GM19023 (cell line): ENCODE results near the gene CPT1C.

Experiments used
- ATAC-seq: cut with Tn5 transposase; IDR thresholded peaks from one replicate; pipeline ENCODE4 v1.9.1; 2021; ENCODE audit warnings: mild to moderate bottlenecking, moderate library complexity; ENCODE audit not compliant: unreplicated experiment

Gene CPT1C

DNA sequence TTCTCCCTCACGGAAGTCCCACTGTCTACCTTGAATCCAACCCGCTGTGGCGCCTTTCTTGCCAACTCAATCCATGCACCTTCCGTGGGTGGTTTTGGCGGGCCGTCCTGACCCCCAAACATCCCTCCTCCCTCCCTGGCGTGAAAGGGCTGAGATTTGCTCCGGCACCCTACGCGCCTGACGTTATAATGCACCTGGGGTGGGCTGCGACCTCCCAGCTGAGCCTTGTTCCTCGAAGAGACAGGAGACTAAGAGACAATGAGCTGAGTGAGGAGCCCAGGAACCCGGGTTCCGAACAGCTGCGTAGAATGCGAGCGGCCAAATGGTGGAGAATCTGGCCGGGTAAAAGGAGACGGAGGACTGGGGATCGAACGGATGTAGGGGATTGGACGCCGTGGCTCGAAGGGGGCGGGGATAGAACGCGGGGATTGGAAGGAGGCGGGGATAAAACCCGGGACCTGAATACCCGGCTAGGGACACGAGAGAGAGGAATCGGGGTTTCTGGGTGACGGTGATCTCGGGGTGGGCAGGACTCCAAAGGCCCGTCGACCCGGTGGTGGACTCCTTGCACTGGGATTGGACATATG lies at the start of gene CPT1C:
TSS of gene CPT1C (plus strand) at position 461 of the 587 bp plus-strand sequence. CDS start 1,137 bp downstream, outside the sequence.
- no peak for ATAC-seq

DNA sequence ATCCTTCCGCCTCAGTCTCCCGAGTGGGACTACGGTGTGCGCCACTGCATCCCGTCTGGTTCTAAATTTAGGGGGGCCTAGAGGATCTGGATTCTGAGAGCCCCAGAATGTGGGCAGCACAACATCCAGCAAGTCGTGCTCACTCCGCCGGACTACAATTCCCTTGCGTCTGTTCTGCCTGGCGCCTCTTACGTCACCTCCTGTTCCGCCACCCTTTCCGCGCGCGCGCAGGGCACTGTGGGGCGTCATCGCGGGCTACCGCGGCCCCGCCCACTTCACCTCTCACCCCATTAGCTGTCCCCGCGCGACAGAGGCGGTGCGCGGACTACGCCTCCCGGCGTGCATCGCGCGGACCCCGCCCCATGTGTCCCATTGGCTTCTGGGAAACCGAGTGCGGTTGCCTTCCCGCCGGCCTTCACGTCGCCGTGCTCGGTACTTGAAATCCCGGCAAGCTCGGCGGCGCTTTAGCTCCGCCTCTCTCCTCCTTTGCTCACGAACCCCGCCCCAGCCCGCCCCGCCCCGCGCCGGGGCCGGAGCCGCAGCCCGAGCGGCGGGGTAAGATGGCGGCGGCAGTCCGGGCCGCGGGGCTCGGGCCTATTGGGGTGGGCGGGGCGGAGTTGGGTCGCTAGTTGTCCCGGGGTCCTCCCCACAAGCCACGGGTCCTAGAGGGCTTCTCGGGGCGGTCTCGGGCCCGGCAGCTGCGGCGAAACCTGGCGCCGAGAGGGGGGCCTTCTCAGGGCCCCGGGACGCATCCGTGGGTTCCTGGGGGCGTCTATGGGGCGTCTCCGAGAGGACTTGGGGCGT lies 49.0 kb upstream of the CPT1C start, which contains the start of gene SCAF1:
TSS of gene SCAF1 (plus strand) at position 522 of the 804 bp plus-strand sequence. CDS start 2,818 bp downstream, outside the sequence.
- ATAC-seq = peak; percentile 52

DNA sequence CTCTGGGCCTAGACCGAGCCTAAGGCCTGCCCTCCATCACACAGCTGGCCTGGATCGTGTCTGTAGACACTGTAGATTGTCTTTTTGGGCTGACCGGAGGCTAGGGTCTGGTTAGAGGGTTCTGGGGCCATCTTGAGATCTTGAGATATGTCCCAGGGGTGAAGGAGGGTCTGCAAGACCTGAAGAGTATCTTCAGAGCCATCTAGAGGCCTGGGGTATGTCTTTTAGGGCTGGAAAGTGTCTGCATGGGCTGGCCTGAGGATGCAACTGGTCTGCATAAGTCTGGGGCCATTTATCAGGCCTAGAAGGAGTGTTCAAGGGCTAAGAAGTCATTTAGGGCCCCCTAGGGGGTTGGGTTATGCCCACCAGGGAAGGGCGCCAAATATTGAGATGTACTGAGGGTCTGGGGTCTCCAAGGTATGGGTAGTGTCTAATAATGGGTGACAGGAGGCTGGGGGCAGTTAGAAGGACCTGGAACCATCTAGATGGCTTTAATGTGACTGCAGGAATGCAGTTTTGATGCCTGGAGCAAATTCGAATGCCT lies 48.4 kb upstream of the CPT1C start:
- ATAC-seq = no peak

DNA sequence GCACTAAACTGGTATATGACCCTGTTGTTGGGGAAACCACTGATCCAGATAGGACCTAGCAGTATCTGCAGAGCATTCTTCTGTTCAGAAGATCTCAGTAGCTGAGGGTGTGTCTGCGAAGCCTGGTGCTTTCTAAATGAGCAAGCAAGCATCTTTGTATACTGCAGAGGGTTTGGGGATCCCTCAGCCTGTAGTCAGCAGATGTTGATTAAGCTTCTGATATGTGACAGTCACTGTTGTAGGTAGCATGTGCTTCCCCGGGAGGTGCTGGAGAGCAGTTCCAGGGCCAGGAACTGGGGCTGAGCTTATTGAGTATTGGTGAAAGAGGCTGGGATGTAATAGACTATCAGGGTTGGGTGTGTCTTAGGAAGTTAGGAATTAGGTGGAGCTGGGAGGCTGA lies 47.5 kb upstream of the CPT1C start:
- no peak for ATAC-seq

DNA sequence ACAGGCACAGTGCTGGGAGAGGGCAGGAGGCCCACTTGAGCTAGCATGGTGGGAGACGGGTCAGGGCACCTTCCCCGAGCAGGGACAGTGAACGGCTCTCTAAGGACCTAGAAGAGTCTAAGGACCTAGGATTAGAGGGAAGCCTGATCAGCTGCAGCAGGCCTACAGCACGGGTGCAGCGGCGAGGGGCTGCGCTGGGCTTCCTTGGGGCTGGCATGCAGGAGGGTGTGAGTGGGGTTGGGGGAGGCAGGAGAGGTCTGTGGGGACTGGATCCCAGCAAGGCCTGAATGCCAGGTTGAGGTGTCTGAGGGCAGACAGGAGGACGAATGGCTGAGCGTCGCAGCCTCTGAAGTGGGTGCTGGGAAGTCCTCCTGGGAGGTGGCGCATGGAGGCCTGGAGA lies 45.3 kb upstream of the CPT1C start:
- no peak for ATAC-seq

DNA sequence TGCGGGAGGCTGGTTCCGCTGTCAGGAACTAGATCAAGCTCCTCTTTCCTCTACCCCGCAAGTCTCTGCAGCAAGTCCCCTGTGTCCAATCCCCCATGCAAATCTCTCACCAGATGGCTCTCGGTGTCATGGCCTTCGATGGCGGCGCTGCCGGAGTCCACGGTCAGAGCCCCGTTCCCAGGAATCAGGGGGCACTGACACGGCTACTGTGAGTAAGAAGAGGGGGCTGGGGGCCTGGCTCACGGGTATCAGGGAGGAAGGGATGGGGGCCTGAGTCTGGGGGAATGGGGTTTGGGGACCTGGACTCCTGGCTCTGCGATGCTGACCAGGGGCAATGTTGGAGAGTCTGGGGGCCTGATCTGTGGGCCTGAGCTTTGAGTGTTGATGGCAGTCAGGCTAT lies 44.9 kb upstream of the CPT1C start:
- no peak for ATAC-seq

DNA sequence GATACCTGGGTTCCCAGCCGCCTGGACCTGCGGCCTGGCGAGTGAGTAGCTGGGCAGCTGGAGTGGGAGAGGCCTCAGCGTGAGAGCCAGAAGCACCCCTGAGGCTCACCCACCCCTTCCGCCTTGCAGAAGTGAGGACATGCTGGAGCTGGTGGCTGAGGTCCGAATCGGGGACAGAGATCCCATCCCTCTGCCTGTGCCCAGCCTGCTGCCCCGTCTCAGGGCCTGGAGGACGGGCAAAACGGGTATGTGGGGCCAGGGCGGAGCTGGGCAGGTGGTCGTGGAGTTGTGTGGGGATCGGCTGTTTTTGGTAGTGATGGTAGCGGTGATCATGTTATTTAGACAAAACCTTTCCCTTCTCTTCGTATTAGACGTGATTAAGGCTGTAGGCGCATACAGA lies 44.3 kb upstream of the CPT1C start:
- ATAC-seq = no peak

DNA sequence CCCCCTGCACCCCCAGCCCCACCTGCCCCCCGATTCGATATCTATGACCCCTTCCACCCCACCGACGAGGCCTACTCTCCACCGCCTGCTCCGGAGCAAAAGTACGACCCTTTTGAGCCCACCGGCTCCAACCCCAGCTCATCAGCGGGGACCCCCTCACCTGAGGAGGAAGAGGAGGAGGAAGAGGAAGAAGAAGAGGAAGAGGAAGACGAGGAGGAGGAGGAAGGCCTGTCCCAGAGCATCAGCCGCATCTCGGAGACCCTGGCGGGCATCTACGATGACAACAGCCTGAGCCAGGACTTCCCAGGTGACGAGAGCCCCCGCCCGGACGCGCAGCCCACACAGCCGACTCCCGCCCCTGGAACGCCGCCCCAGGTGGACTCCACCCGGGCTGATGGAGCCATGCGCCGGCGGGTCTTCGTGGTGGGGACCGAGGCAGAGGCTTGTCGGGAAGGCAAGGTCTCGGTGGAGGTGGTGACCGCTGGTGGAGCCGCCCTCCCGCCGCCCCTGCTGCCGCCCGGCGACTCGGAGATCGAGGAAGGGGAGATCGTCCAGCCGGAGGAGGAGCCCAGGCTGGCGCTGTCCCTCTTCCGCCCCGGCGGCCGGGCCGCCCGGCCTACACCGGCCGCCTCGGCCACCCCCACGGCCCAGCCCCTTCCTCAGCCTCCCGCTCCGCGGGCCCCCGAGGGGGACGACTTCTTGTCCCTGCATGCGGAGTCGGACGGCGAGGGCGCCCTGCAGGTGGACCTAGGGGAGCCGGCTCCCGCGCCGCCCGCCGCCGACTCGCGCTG lies 39.7 kb upstream of the CPT1C start:
- ATAC-seq = no peak

DNA sequence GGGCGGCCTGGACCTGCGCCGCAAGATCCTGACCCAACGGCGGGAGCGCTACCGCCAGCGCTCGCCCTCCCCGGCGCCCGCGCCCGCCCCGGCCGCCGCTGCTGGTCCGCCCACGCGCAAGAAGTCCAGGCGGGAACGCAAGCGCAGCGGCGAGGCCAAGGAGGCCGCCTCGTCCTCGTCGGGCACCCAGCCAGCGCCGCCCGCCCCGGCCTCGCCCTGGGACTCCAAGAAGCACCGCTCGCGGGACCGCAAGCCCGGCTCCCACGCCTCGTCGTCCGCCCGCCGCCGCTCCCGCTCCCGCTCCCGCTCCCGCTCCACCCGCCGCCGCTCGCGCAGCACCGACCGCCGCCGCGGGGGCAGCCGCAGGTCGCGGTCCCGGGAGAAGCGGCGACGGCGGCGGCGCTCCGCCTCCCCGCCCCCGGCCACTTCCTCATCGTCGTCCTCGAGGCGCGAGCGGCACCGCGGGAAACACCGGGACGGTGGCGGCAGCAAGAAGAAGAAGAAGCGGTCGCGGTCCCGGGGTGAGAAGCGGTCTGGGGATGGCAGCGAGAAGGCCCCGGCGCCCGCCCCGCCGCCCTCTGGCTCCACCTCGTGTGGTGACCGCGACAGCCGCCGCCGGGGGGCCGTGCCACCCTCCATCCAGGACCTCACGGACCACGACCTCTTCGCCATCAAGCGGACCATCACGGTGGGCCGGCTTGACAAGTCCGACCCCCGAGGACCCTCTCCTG lies 38.9 kb upstream of the CPT1C start:
- no peak for ATAC-seq

DNA sequence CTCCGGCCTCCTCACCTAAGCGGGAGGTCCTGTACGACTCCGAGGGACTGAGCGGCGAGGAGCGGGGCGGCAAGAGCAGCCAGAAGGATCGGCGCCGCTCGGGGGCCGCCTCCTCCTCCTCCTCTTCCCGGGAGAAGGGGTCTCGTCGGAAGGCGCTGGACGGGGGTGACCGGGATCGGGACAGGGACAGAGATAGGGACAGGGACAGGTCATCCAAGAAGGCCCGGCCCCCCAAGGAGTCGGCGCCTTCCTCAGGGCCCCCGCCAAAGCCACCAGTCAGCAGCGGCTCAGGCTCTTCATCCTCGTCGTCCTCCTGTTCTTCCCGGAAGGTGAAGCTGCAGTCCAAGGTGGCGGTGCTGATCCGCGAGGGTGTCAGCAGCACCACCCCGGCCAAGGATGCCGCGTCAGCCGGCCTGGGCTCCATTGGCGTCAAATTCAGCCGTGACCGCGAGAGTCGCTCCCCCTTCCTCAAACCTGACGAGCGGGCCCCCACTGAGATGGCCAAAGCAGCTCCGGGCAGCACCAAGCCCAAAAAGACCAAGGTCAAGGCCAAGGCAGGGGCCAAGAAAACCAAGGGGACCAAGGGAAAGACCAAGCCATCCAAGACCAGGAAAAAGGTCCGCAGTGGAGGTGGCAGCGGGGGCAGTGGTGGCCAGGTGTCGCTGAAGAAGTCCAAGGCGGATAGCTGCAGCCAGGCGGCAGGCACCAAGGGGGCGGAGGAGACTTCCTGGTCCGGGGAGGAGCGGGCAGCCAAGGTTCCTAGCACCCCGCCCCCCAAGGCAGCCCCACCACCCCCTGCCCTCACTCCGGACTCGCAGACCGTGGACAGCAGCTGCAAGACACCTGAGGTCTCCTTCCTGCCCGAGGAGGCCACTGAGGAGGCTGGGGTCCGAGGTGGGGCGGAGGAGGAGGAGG lies 38.1 kb upstream of the CPT1C start:
- ATAC-seq = no peak

DNA sequence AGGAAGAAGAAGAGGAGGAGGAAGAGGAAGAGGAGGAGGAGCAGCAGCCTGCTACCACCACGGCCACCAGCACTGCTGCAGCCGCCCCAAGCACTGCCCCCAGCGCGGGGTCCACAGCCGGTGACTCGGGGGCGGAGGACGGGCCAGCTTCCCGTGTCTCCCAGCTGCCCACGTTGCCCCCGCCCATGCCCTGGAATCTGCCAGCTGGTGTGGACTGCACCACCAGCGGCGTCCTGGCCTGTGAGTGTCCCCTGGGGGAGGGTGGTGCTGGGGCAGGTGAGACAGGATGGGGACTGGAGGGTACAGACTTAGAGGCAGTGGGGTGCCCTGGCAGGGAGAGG lies 37.5 kb upstream of the CPT1C start:
- no peak for ATAC-seq

DNA sequence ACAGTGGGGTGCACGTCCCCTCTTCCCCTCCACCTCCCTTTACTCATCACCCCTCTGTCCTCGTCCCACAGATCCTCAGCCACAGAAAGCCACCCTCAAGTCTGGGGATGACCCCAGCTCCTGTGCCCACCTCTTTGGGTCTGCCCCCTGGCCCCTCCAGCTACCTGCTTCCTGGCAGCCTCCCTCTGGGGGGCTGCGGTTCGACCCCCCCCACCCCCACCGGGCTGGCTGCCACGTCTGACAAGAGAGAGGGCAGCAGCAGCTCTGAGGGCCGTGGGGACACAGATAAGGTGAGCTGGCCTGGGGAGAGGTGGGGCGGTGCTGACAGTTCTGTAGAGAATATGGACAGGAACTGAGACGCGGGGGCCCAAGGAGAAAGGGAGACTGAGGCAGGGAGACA lies 36.3 kb upstream of the CPT1C start:
- ATAC-seq = no peak

DNA sequence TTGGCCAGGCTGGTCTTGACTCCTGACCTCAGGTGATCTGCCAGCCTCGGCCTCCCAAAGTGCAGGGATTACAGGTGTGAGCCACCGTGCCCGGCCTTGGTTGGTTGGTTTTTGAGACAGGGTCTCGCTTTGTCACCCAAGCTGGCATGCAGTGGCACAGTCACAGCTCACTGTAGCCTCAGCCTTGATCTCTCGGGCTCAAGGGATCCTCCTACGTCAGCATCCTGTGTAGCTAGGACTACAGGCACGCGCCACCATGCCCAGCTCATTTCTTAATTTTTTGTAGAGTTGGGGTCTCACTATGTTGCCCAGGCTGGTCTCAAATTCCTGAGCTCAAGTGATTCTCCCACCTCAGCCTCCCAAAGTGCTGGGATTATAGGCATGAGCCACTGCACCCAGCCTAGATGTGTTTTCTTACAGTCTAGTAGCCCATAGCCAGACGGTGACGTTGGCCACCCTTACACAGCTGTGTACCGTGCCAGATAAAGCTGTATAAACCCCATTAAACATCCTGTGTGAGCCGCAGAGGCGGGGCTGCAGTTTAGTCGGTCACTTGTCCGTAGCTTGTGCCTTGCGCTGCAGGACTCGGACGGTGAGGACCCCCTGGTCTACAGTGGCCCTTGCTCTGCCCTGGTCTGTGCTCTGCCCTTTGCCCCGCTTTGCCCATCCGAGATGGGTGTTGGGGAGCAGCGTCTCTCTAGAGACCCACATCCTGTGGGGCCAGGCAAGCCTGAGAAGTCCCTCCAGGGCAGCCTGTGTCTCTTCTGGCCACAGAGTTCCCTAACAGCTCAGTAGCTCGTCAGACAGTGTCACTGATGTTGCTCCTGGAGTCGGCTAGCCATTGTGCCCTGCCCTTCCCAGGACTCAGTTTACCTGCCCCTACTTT lies 35.1 kb upstream of the CPT1C start:
- ATAC-seq = no peak

DNA sequence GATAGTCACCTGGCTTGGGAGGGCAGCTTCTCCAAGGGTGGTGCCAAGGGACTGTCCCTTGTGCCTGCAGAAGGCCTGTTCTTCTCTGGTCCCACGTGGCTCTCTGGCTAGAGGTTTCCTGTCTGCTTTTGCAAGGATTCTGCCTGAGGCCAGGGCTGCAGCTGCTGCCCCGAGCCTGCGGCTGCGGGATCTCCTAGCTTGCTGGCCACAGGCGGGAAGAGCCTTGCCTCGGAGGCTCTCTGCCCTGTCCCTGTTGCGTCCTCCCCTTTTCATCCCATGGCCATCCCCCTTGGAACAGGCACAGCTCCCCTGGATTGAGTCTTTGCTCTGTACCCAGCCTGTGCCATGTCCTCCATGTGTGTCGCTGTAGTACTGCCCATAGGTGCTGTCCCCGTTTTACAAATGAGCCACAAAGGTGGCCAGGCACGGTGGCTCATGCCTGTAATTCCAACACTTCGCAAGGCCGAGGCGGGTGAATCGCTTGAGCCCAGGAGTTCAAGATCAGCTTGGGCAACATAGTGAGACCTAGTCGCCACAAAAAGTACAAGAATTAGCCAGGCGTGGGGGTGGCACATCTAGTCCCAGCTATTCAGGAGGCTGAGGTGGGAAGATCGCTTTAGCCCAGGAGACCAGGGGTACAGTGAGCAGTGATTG lies 34.3 kb upstream of the CPT1C start:
- ATAC-seq = no peak

DNA sequence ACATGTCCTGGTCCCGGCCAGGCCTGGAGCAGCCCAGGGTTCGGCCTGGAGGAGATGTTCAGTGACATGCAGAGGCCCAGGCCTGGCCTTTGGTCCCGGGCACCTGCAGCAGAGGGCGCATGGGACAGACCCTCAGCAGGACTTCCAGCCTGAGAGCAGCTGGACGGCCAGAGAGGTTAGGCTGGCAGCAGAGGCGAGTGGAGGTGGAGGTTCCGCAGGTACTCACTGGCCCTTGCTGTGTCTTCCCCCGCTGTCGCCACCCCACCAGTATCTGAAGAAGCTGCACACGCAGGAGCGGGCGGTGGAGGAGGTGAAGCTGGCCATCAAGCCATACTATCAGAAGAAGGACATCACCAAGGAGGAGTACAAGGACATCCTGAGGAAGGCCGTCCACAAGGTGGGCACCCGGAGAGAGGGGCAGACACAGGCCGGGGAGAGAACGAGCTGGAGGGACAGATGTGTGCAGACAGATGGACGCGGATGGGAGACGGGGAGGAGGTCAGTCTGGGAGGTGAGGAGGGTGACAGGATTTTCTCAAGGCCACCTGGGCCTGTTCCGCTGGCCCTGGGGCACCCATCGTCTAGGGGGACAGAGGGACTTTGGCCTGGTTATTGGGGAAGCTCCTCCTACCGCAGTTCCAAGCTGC lies 33.3 kb upstream of the CPT1C start:
- no peak for ATAC-seq

DNA sequence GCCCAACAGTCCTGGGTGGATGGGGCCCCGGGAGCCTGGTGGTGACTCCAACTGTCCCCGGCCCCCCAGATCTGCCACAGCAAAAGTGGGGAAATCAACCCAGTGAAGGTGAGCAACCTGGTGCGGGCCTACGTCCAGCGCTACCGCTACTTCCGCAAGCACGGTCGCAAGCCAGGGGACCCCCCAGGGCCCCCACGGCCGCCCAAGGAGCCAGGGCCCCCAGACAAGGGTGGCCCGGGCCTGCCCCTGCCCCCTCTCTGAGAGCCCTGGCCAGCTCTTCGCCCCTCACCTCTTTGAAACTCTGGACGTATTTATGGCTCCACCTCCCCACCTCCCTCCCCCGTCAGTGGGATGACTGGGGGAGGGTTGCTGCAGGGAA lies 32.8 kb upstream of the CPT1C start:
- ATAC-seq = no peak

DNA sequence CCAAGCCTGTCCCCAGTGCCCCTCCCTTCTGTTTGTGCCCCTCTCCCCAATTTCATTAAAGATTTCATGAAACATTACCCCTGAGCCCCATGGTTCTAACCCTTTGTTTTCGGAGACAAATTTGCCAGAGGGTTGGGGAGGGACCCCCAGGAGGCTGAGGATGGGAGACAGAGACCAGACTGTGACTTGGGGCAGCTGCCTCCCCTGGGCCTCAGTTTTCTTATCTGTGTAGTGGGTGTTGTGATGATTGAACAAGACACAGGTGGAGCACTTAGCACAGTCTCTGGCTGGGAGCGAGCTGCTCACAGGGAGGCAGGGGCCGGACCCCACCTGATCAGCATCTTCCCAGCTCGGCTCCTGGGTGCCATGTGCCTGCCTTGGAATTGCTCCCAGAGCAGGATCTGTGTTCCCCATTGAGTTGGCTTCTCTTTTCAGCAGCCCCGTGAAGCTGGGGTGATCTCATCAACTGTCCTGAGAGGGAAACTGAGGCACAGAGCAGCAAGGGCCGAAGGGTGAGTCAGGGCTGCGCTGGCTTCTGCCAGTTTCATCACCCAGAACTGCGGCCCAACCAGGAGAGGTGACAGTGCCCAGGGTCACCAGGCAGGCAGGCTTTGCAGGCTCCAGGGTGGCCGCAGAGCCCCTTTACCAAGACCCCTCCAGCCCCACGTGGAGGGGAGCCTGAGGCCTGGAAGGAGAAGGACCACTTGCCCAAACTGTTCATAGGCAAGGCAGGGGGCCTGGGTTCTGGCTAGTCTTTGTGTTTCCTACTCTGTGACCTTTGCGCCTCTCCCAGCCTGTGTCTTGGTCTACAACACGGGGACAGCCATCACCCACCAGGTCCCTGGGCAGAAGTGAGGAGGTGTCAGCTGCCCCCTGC lies 32.1 kb upstream of the CPT1C start:
- no peak for ATAC-seq
